Liver (tissue), 9 donors: Measurements from ENCODE around the gene TOPBP1. TPM values are rescaled to one million over a fixed set of nuclear protein-coding genes. Genes with fewer than 3 reads are reported as not detected.

Experiments
- DNase-seq: peaks from one replicate; pipeline ENCODE4 v3.0.0-alpha.2; 2017; ENCODE audit warnings: low spot score
- H3K27ac ChIP-seq, 2 donors: one replicate each; pipeline ENCODE4 v1.7.0; 2013; ENCODE audit warnings: inconsistent platforms in 2 of 2, low read length in 2 of 2, control low read depth in 1 of 2, low read depth in 1 of 2, mild to moderate bottlenecking in 1 of 2
- H3K27me3 ChIP-seq, 4 donors: one replicate each; pipeline versions ENCODE4 v1.6.1 to v1.7.0; 2013; ENCODE audit warnings: low read length in 3 of 4, inconsistent platforms in 1 of 4, mild to moderate bottlenecking in 1 of 4, moderate library complexity in 1 of 4; ENCODE audit not compliant: control insufficient read depth in 4 of 4, insufficient read depth in 4 of 4
- H3K36me3 ChIP-seq, 4 donors: one replicate each; pipeline versions ENCODE4 v1.6.1 to v1.7.0; 2013; ENCODE audit warnings: low read length in 3 of 4, mild to moderate bottlenecking in 3 of 4, low read depth in 1 of 4, moderate library complexity in 1 of 4; ENCODE audit not compliant: control insufficient read depth in 4 of 4, insufficient read depth in 3 of 4
- H3K4me1 ChIP-seq, 4 donors: one replicate each; pipeline versions ENCODE4 v1.6.1 to v1.7.0; 2013; ENCODE audit warnings: low read length in 3 of 4, mild to moderate bottlenecking in 3 of 4, moderate library complexity in 1 of 4; ENCODE audit not compliant: control insufficient read depth in 4 of 4, insufficient read depth in 4 of 4
- H3K4me3 ChIP-seq, 3 donors: one replicate each; pipeline versions ENCODE4 v1.6.1 to v1.7.0; 2013; ENCODE audit warnings: low read length in 3 of 3, control low read depth in 1 of 3, low read depth in 1 of 3, mild to moderate bottlenecking in 1 of 3
- H3K9ac ChIP-seq, 2 donors: one replicate each; pipeline ENCODE4 v1.7.0; 2013; ENCODE audit warnings: low read length in 2 of 2, mild to moderate bottlenecking in 2 of 2, moderate library complexity in 2 of 2, control low read depth in 1 of 2, low read depth in 1 of 2
- H3K9me3 ChIP-seq, 4 donors: one replicate each; pipeline versions ENCODE4 v1.6.1 to v1.7.0; 2013; ENCODE audit warnings: low read length in 3 of 4; ENCODE audit not compliant: control insufficient read depth in 4 of 4
- CTCF ChIP-seq: fragments of 150-350 bp; IDR thresholded peaks from 2 replicates; pipeline ENCODE4 v1.5.1; 2017; ENCODE audit warnings: improper control_type of control experiment, low read depth, low read length; ENCODE audit not compliant: missing input control
- EGR1 ChIP-seq, 2 donors: IDR thresholded peaks; 2 replicates each; pipeline ENCODE4 v1.6.1; 2016 to 2018; ENCODE audit warnings: antibody characterized with exemption in 2 of 2, low read depth in 2 of 2
- FOXA1 ChIP-seq: IDR thresholded peaks from 2 replicates; pipeline ENCODE4 v1.6.1; 2016; ENCODE audit warnings: antibody characterized with exemption
- FOXA2 ChIP-seq: IDR thresholded peaks from 2 replicates; pipeline ENCODE4 v1.6.1; 2016; ENCODE audit warnings: antibody characterized with exemption
- GABPA ChIP-seq, 2 donors: IDR thresholded peaks in 1 of 2; conservative IDR thresholded peaks in 1 of 2; 2 replicates each; pipeline ENCODE4 v1.6.1; 2016; ENCODE audit warnings: antibody characterized with exemption in 2 of 2, mild to moderate bottlenecking in 1 of 2, moderate library complexity in 1 of 2
- HNF4A ChIP-seq, 2 donors: conservative IDR thresholded peaks; 2 replicates each; pipeline ENCODE4 v1.6.1; 2016; ENCODE audit warnings: antibody characterized with exemption in 2 of 2, mild to moderate bottlenecking in 2 of 2
- HNF4G ChIP-seq: IDR thresholded peaks from 2 replicates; pipeline ENCODE4 v1.6.1; 2016; ENCODE audit warnings: antibody characterized with exemption
- JUND ChIP-seq, 2 donors: IDR thresholded peaks; 2 replicates each; pipeline ENCODE4 v1.6.1; 2016; ENCODE audit warnings: antibody characterized with exemption in 2 of 2
- MAX ChIP-seq: IDR thresholded peaks from 2 replicates; pipeline ENCODE4 v1.6.1; 2016; ENCODE audit warnings: antibody characterized with exemption
- NR2F2 ChIP-seq: IDR thresholded peaks from 2 replicates; pipeline ENCODE4 v1.6.1; 2016; ENCODE audit warnings: antibody characterized with exemption
- RAD21 ChIP-seq, 2 donors: IDR thresholded peaks; 2 replicates each; pipeline ENCODE4 v1.6.1; 2016; ENCODE audit warnings: antibody characterized with exemption in 2 of 2, mild to moderate bottlenecking in 2 of 2
- REST ChIP-seq: IDR thresholded peaks from 2 replicates; pipeline ENCODE4 v1.6.1; 2016; ENCODE audit warnings: antibody characterized with exemption, mild to moderate bottlenecking
- RXRA ChIP-seq, 2 donors: IDR thresholded peaks; 2 replicates each; pipeline ENCODE4 v1.6.1; 2017 to 2018; ENCODE audit warnings: antibody characterized with exemption in 2 of 2, mild to moderate bottlenecking in 1 of 2
- SP1 ChIP-seq: IDR thresholded peaks from 2 replicates; pipeline ENCODE4 v1.6.1; 2018; ENCODE audit warnings: antibody characterized with exemption, mild to moderate bottlenecking
- TAF1 ChIP-seq: conservative IDR thresholded peaks from 2 replicates; pipeline ENCODE4 v1.6.1; 2016; ENCODE audit warnings: antibody characterized with exemption, mild to moderate bottlenecking
- YY1 ChIP-seq: IDR thresholded peaks from 2 replicates; pipeline ENCODE4 v1.6.1; 2016; ENCODE audit warnings: antibody characterized with exemption, mild to moderate bottlenecking
- WGBS: extraction: QIAGEN DNeasy Blood & Tissue Kit; methylation state at CpG from one replicate; pipeline ENCODE4 v1.1.7; 2013; 5-methylcytosine and 5-hydroxymethylcytosine counted together
- polyA plus RNA-seq, 2 donors: library from polyadenylated mRNA; stranded (reverse) in 1 of 2; unstranded in 1 of 2; fragments of 200-250 nt in 1 of 2; fragments of >200 nt in 1 of 2; fragmentation: Nextera tagmentation in 1 of 2; extraction: Ambion mirVana in 1 of 2; gene quantifications; one replicate each; pipeline versions ENCODE4 v1.2.1 to v1.2.3, GENCODE V29; 2013 to 2015
- total RNA-seq, 2 donors: library from RNA; depleted of rRNA; stranded (reverse); fragments of >200 nt; gene quantifications; one replicate each; pipeline ENCODE4 v1.2.3, GENCODE V29; 2014
- TF ChIP-seq, protein P1 (sequence below): IDR thresholded peaks from 2 replicates; pipeline ENCODE4 v1.6.1; 2016; ENCODE audit warnings: antibody characterized with exemption
- TF ChIP-seq, protein P2 (sequence below): IDR thresholded peaks from 2 replicates; pipeline ENCODE4 v1.6.1; 2016; ENCODE audit warnings: antibody characterized with exemption
- donor health status: healthy.
- donor health status: healthy.
- donor health status: healthy.
- donor health status: healthy.
- donor health status: healthy.

The TOPBP1 gene
- total and polyA plus RNA-seq, 4 donors = 3.3 to 22.9 (median 8.7) TPM

DNA sequence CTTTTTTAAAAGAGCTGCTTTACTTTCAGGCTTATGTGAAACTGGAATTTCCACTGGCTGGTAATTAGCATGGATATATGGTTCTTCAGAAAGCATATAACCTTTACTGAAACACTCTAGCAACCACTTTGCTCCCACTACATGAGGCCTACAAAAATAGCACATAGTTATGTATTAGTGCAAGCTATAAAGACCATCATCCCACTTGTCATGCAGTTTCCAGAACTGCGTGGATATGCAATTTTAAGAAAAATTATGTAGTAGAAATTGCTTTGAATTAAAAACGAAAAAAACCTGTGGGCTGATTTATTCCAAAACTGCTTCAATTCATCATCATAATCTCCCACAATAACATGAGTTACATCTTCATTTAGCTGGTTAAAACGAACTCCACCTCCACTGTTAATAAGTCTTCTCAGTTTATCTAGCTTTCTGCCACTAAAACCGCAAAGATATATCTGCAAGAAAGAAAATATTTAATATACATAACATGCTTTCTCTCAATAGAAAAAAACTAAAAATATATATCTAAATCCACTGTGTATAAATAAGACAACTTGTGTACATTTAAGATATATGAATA, 12.2 kb downstream of the TOPBP1 start:
- DNase-seq = no peak
- no peak overlapping the region for H3K27ac ChIP-seq
- no peaks in the 10 kb centered on the region for H3K9me3 ChIP-seq
- 92% methylated on average over 4 of the region's 4 CpGs for WGBS
- TF ChIP-seq, protein P1, sequence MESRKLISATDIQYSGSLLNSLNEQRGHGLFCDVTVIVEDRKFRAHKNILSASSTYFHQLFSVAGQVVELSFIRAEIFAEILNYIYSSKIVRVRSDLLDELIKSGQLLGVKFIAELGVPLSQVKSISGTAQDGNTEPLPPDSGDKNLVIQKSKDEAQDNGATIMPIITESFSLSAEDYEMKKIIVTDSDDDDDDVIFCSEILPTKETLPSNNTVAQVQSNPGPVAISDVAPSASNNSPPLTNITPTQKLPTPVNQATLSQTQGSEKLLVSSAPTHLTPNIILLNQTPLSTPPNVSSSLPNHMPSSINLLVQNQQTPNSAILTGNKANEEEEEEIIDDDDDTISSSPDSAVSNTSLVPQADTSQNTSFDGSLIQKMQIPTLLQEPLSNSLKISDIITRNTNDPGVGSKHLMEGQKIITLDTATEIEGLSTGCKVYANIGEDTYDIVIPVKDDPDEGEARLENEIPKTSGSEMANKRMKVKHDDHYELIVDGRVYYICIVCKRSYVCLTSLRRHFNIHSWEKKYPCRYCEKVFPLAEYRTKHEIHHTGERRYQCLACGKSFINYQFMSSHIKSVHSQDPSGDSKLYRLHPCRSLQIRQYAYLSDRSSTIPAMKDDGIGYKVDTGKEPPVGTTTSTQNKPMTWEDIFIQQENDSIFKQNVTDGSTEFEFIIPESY = no peak
- TF ChIP-seq HNF4A (conservative IDR thresholded peaks at IDR 0.05) (no peak), MAX (no peak), EGR1 (IDR thresholded peaks at IDR 0.05; ENCODE audit: low read depth in 2 of 2) (no peak), GABPA (IDR thresholded peaks at IDR 0.05 in 1 of 2, conservative IDR thresholded peaks at IDR 0.05 in 1 of 2) (no peak), RXRA (IDR thresholded peaks at IDR 0.05) (no peak), REST (no peak), HNF4G (no peak), YY1 (no peak), FOXA2 (no peak), RAD21 (IDR thresholded peaks at IDR 0.05) (no peak), CTCF (no peak), SP1 (no peak), FOXA1 (no peak), TAF1 (no peak), NR2F2 (no peak), JUND (IDR thresholded peaks at IDR 0.05) (no peak)
- TF ChIP-seq, protein P2, sequence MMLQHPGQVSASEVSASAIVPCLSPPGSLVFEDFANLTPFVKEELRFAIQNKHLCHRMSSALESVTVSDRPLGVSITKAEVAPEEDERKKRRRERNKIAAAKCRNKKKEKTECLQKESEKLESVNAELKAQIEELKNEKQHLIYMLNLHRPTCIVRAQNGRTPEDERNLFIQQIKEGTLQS = no peak
- no peak overlapping the region for H3K4me3 ChIP-seq
- no peak overlapping the region for H3K9ac ChIP-seq
- no peaks in the 10 kb centered on the region for H3K27me3 ChIP-seq
- peaks cover 2 to 20% (median 13%) of the 10 kb centered on the region in 4 donors for H3K36me3 ChIP-seq
- H3K4me1 ChIP-seq = no peaks in the 10 kb centered on the region
